GM19455 (cell line): ENCODE results near the gene SFR1.
"Not testable (repeated sequence)": the region's sequence is repeated elsewhere in the genome, so short reads cannot be mapped to it uniquely, and the experiment has no call there.

Source experiments
- ATAC-seq: cut with Tn5 transposase; IDR thresholded peaks from one replicate; pipeline ENCODE4 v1.9.1; 2021; ENCODE audit not compliant: unreplicated experiment

SFR1 gene

DNA sequence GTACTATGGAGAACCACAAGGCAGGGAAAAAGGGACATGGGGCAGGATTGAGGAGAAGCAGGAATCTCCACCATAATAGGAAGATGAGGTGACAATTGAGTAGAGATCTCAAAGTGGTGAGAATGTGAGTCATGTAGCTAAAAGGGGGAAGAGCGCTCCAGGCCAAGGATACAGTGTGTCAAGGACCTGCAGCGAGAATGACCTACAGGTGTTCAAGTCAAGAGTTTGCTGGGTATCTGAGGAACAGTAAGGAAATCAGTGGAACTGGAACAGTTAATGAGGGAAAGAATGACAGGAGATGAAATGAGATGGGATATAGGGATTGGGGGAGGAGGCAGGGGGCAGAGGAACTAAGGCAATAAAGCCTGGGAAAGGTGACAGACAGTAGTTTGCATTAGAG lies 33.6 kb downstream of the SFR1 start:
- no peak for ATAC-seq

DNA sequence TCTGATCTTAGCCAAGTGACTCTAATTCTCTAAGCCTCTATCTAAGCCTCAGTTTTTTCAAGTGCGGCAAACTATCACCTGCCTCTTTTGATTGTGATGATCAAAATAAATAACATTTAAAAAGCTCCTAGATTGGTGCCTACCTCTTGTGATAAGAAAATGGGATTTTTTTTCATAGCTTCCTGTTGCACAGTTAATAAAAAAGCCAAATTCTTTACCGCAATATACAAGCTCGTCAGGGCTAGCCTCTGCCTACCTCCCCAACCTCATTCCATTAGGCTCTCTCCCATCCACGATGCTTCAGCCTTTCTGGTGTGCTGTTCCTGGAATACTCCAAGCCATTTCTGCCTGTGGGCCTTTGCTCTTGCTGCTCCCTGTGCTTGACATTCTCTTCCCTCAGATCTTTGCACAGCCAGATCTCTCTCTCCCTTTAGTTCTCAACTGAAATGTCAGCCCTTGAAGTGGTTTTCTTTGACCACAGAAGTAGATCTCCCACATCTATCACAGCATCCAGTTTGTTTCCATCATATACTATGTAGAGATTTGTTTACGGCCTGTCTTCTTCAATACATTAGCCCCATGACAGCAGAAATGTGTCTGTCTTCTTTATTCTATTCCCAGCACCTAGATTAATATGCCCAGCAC lies 48.8 kb downstream of the SFR1 start:
- no peak for ATAC-seq

GRCh38 chr10:104174136-104174535 lies 52.2 kb downstream of the SFR1 start:
- ATAC-seq, result not testable (repeated sequence)
